NCI-H460 (cell line): Measurements from ENCODE around the gene TFB2M. TPM values are rescaled to one million over a fixed set of nuclear protein-coding genes. Genes with fewer than 3 reads are reported as not detected.

Source experiments
- small RNA-seq, 2 experiments: library from RNA; depleted of rRNA; stranded (forward); fragments of <200 nt; gene quantifications; one replicate each; pipeline ENCODE3, GENCODE V24; 2014
- total RNA-seq: library from RNA; depleted of rRNA; stranded (reverse); fragments of >200 nt; shearing (Covaris generic); gene quantifications from 2 replicates; pipeline ENCODE4 v1.2.3, GENCODE V29; 2014; rRNA removed

Gene TFB2M
- total RNA-seq, 1 experiment from 2014 or later: 49.9 TPM

Small RNA genes lying within 50 kb of the gene (small RNA-seq; reads per million reads assigned to genes)
- 0 reads per million in 2 experiments for gene AL356583.2

Other genes starting within 250 kb of the TFB2M start
- gene SMYD3, start 59.0 kb downstream of the TFB2M start, total RNA-seq: 334 and 348 TPM in 2 replicates
- gene CNST, start 195 bp upstream of the TFB2M start, total RNA-seq: 25.8 and 26.1 TPM in 2 replicates
- 322 and 335 TPM in 2 replicates for gene SCCPDH, start 158.1 kb upstream of the TFB2M start, total RNA-seq